HG02870 (cell line): ENCODE data around the gene CFAP92.
"Not testable (repeated sequence)": the region's sequence is repeated elsewhere in the genome, so short reads cannot be mapped to it uniquely, and the experiment has no call there.

Source experiments
- ATAC-seq: cut with Tn5 transposase; IDR thresholded peaks from one replicate; pipeline ENCODE4 v1.9.1; 2021; ENCODE audit warnings: mild to moderate bottlenecking, moderate library complexity; ENCODE audit not compliant: unreplicated experiment

Gene CFAP92

DNA sequence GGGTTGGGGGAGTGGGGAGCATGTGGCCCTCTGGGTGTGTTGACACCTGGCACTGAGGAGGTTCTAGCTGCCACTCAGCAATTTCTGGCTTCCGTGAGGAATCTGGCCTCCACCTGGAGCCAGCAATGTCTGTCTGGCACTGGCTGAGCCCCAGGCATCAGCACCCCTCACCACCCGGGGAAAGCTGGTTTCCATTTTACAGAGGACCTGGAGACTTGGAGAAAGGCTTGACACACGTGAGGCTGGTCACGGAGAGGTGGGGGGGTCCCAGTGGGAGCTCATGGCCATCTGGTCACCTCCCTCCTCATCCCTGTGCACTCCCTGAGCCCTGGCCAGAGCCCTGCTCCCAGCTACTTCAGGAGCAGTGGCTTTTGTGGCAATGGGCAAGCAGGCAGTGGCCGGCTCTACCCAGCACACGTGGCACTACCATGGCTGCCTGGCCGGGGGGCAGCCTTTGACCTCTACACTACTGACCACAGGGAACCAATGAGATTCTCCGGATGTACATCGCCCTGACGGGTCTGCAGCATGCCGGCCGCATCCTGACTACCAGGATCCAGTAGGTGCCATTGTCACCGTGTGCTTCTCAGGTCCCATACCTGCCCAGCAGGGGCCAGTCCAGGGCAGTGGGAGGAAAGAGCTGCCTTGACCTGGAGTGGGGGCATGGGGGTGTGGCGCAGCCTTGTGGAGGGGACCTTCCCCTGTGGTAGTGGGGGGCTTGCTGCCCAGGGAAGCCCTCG, 86.0 kb downstream of the CFAP92 start:
- ATAC-seq, result no peak

DNA sequence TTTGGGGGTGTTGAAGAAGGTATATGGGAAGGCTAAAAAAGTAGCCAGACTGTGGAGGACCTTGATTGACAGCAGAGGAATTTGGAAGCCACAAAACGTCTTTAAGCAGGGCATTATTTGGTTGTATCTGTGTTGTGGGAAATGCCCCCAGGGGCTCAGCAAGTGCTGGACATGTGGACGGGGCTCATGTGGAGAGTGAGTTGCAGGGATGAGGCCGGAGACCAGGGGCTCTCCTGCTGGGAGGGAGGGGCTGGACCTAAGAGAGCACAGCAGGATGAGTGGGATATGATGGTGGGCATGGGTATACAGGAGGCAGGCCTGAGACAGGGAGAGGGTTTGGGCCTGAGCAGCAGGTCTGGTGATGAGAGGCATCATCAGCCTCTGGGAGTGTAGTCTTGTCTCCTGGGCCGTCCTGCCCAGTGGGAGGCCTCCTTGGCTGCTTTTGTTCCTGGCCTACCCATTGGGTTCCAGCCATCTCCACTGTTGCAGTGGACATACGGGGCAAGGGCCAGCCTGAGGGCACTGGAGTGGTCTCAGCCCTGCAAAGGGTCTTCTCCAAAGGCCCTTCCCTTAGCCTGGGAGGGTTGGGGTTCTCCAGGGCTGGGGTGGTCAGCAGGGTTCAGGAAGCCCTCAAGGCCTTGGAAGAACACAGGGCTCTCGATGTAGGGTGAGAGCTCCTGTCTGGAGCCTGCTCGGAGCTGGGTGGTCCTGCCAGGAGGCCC, 86.9 kb downstream of the CFAP92 start:
- ATAC-seq, result no peak

DNA sequence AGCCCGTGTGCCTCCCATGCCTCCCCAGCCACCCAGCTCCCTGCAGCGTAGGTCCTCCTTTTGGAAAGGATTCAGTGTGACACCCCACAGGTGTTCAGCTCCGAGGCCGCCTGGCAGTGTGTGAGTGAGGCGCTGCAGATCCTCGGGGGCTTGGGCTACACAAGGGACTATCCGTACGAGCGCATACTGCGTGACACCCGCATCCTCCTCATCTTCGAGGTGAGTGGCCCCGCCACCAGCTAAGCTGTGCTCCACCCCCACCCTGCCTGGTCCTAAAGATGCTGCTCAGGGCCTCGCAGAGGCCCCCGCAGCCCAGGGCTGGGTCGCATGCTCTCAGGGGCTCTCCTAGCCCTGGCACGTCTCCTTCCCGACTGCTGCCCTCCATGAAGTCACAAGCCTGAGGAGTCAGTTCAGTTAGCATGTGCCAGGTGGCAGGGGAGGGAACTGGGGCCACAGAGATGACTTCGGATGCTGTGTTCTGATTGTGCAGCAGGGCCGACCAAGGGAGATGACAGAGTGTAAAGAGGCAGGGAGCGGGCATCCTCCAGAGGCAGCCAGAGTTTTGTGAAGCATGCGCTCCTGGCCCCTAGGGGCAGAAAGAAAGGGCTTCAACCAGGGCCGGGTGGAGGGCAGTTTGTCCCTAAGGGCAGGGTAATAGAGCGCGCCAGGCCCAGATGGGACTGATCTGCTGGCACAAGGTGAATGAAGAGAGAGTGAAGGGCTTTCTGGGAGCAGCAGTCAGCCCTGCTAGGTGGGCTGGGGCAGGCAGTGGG, 87.7 kb downstream of the CFAP92 start:
- no peak for ATAC-seq

DNA sequence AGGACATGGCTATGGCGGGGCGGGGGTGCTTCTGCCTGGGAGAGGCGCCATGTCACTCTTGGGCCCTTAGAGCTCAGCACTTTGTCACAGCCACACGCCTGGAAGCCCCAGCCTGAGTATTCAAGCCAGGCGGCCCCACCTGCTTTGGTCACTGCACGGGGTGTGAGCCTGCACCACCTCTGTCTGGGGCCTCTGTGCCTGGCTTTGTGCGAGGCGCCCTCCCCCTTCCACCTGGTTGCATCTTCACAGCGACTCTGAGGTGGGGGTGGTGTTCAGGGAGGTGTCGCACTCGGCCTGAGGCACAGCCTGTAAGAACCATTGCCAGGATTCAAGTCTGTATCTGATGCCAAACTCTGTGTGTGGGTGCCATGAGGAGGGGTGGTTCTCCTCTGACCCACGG, 90.4 kb downstream of the CFAP92 start:
- ATAC-seq, result no peak

DNA sequence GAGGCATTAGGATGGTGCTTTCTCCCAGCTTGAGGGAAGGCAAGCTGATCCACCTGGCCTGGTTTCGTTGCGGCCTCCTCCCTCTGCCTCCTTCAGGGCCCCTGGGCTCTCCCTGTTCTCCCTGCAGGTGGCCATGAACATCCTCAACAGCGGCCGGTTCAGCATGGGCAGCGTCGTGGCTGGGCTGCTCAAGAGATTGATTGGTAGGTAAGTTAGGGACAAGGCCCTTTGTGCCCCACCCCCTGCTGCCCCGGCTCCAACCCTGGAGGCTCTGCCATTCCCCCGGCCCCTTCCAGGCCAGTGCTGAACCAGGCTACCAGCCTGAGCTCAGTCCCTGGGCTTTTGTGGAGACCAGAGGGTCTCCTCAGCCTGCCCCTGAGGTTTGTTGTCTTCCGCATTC, 91.5 kb downstream of the CFAP92 start:
- no peak for ATAC-seq

DNA sequence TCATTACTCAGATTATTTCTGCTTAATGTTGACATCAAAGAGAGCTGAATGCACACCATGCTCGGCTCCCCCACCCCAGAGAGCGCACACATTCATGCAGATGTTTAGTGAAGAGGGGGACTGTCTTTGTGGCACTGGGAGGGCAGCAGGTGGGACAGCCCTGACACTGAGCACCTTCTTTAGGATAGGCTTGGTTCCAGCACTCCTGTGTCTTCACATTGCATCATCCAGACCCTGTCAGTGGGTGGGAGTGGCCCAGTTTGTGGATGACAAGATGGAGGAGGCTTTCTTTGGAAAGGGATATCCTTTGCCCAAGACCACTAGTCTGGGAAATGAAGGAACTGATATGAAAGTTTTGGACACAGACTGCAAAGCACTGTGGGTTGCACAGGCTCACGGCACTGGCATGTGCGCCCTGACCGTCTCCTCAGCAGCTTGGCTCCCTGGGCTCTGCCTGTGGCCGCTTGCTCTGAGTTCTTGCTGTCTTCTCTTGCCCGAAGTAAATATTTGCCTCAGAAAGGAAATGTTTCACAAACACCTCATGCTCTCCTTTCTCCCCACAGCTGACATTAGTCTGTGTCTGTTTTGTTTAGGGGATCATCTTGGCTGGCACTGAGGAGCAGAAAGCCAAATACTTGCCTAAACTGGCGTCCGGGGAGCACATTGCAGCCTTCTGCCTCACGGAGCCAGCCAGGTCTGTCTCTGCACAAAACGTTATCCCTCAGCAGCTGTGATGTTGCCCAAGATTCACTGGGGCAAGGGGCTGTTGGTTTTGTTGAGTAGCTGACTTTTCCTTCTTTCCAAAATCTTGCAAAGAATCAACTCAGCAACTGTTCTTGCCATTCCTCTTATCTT, 97.8 kb downstream of the CFAP92 start:
- no peak for ATAC-seq

DNA sequence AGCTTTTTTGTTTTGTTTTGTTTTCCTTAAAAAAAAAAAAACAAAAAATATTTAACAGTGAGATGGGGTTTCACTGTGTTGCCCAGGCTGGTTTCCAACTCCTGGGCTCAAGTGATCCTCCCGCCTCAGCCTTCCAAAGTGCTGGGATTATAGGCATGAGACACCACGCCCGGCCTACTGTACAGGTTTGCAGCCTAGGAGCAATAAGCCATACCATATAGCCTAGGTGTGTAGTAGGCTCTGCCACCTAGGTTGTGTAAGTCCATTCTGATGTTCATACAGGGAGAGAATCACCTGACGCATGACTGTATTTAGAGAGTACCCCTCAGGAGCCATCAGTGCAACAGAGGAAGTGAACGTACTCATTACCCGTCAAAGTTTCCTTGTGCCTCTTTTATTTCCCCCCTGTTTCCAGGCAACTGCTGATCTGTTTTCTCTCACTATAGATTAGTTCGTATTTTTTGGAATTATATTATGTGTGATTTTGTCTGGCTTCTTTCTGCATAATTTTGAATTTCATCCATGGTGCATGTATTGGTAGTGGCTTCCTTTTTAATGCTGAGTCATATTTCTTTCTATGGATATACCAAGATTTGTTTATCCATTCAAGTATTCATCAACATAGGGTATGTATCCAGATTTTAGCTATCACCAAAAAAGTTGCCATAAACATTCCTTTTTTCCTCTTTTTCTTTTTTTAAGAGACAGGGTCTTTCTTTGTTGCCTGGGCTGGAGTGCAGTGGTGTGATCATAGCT, 104.6 kb downstream of the CFAP92 start:
- ATAC-seq, result no peak

DNA sequence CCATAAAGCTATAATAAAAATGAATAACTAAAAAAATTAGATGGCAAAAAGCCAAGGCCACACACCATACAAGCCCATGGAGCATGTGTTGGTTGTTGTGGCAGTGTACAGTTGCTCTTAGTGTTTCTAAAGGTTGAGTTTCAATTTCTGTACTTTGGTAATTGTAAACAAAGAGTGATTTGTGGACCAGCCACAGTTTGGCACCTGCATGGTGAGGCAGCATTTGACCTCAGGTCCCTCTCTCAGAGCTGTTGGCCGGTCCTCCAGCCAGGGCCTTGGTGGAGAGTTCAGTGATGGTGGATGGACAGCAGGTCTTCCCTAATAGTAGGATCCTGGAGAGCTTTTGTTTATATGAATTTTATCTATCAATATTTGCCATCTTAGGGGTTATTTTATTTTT, 108.9 kb downstream of the CFAP92 start:
- no peak for ATAC-seq

DNA sequence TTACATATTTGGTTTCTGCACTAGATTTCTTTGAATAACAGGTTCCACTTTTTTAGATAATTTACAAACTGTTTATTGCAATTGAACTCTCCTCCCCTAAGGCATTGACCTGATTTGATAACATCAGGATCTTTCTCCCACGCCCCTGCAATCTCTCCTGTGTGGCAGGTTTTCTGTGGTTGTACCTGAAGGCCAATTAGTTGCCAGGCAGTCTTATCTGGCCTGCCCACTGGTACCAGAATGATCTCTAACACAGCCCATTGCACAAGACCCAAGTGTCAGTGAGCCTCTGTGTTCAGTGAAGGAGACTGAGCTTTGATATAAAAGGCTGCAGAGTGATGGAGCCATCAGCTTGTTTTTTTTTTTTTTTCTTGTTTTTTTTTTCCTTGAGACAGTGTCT, 111.2 kb downstream of the CFAP92 start:
- ATAC-seq, result no peak

DNA sequence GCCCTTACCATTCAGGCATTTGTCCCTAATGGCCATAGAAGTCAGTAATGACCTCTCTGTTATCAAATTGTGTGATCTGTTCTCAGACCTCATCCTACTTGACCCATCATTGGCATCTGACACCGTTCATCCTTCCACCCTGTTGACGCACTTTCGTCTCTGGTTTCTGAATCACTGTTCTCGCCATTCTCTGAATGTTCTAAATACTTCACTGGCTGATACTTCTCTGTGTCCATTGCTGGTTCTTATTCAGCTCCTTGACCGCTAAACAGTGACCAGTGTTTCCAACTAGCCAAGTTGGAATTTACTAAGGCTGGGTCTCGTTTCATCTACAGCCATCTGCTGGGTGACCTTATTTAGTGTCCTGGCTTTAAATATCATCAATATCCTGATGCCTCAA, 112.3 kb downstream of the CFAP92 start:
- no peak for ATAC-seq

DNA sequence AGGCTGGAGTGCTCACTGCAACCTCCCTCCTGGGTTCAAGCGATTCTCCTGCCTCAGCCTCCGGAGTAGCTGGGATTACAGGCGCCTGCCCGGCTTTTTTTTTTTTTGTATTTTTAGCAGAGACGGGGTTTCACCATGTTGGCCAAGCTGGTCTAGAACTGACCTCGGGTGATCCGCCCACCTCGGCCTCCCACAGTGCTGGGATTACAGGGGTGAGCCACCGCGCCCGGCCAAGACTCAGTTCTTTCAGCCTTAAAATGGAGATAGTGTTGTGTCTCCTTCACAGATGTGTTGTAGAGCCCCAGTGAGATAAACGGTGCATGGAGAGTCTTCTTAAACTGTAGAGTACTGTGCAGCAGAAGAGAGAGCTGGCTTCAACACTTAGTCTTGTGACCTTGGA, 113.4 kb downstream of the CFAP92 start:
- ATAC-seq, result not testable (repeated sequence)

DNA sequence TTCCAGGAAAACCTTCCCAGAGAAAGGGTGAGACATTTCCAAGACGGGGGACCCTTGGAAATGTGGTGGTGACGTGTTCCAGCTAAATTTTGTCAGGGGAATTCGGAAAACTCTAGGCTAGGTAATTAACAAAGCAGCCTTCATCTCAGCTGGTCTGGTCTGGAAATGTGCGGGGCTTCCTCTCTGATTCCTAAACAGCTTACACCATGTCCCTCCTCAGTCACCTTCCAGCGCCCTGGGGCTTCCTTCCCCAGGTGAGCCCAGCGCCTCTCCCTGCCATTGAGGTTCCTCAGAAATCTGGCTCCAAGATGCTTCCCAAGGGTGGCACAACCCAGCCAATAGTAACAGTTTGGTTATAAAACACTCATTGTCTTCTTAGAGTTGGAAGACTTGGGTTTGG, 113.9 kb downstream of the CFAP92 start:
- no peak for ATAC-seq

DNA sequence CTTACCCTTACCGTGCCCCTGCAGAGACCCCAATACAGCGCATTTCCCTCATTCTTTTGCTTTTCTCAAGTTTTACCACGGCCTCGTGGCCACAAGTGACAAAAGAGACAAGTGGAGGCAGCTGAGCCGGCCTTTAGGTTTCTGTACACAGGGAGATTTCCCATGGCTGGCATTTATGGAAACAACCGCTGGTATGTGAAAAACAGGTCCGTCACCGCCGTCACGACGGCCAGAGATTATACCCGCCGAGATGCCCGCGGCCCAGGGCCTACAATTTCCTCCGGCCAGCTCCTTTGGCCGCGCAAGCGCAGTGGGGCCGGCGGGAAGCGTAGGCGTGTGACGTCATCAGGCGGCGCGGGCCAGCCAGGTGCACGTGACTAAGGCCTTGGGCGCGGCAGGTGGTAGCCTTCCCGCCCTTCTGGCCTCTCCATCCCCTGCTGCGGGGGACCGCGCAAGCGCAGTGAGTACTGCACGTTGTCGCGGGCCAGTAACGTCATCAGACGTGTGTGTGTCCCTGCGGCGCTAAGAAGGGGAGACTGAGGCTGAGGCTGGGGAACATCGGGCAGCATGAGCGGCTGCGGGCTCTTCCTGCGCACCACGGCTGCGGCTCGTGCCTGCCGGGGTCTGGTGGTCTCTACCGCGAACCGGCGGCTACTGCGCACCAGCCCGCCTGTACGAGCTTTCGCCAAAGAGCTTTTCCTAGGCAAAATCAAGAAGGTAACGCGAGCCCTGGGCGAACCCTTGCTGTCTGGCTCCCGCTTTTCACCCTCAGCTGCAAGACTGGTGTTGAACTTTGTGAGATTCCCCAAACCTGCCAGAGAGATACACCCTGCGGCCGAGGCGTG, 114.5 kb downstream of the CFAP92 start, which contains the start of gene ACAD9:
TSS of gene ACAD9 (plus strand) at position 496 of the 845 bp plus-strand sequence. CDS start at position 568, 72 bp downstream.
- peak; percentile 92 for ATAC-seq

DNA sequence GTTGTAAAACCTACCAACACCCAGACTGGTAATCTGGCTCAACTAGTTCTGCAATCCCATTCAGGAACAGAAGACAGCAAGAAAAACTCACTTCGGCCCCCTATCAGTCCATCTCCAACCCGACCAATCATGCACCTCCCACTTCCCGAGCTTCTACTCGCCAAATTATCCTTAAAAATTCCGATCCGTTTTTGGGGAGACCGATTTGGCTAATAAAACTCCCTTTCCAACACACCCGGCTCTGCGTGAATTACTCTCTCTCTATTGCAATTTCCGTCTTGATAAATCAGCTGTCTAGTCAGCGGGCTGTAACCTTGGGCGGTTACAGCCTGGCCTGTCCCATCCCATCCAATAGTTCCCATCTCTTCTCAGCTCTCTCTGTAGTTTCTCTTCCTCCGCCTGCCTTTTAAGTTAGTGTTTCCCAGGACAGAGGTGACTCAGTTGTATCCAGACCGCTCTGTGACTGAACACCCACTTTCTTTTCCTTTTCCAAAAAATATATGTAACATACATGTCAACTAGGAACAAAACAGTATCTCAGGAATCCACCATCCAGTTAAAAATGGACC, 115.2 kb downstream of the CFAP92 start:
- ATAC-seq, result no peak

DNA sequence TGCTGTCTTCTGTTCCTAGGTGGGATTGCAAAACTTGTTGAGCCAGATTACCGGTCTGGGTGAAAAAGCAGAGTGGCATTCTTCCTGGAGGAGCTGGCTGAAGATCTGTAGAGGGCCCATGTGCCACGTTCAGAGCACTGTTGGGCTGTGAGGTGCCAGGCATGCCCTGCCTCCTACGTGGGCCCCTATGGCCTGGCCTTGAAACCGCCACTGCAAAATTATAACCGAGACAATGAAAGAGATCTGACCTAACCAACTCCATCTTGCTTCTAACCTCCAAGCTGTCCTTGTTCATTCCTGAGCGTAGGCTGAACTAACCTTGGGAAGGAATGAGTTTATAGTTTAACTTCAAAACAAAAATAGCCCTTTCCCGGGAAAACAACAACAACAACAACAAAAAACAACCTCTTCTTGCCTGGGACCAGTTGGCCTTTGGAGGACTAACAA, 115.8 kb downstream of the CFAP92 start:
- ATAC-seq, result no peak

DNA sequence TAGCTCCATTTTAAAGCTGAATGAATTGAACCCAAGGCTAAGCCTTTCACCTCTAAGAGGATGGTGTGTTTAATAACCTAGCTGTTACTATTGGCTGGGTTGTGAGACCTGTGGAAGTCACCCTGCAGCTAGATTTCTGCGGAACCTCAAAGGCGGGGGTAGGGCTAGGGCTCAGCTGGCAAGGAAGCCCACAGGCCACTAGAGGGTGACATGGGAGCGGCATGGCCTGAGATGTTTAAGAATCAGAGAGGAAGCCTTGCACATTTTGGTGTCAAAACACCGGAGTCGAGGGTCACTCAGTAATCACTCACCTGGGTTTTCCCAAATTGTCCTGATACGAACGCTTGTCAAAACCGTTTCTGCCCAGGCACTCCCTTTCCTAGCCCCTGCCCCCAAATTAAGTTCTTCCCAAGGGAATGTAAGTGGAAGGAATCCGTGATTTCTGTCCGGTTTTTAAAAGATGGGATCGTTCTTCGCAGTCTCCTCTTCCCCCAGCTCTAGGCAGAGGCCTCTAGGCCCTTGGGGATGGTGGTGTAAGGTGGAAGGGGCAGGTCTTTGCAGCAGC, 118.2 kb downstream of the CFAP92 start:
- ATAC-seq, result no peak

DNA sequence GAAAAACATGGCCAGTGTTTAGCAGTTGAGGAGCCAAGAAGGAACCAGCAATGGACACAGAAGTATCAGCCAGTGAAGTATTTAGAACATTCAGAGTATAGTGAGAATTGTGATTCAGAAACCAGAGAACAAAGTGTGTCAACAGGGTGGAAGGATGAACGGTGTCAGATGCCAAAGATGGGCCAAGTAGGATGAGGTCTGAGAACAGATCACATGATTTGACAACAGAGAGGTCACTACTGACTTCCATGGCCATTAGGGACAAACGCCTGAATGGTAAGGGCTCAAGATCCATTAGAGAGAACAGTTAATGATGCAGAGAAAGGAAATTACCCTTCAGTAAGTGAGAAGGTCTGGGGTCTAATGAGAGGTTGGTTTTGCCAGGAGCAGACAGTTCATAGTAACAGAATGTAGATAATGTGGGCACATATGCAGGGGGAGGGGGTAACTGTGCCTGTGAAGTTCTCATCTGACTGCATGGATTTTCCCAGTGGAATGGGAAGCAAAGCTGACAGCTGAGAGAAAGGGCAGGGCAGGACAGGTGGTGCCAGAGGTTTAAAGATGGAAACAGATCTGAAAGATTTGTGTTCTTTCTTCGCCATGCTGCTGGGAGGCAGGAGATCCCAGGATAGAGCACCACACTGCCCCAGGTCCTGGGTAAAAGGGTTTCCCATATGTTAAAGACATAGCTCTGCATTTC, 119.2 kb downstream of the CFAP92 start:
- ATAC-seq, result no peak
